ENCODE data around the gene TMEM132D.

Gene TMEM132D

DNA sequence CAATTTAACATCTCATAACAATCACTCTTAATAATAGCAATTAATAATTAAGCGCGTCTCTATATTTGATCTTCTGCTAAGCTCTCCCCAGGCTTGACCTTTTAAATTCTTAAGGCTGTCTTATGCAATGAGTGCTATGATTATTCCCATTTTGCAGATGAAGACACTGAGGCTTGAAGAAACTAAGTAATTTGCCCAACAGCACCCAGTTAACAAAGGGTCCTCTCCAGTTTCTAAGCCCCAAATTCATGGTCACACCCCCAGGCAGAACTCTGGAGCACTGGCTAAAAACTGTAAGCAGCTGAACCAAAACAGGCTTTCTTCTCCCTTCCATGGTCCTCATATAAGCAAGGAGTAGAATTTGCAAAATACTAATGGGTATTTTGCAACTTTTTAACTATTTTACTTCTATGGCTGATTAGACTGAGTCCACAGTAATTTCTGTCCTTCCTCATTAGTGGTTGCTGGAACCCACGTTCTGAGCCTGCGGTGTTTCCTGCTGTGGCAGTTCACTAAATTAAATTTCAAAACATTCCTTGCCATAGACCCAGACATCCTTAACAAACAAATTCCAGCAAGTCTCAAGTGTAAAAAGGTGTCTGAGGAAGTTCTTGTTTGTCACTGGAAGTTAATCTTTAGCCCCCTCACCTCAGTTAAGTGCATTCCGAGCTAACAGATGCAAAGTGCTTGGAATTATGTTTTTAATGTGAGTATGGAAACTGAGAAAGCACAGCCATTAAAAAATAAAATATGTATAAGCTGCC lies 76.5 kb downstream of the TMEM132D start:
- no peak for DNase-seq (ENCODE audit: low spot score in 2 of 2)
- in situ Hi-C loops (cut with MboI; ENCODE audit: low sequenced_read_pairs): no loop called here
- Histone ChIP-seq H3K4me3 (no peak overlapping the region), H3K4me1 (no peaks in the 10 kb centered on the region), H3K36me3 (replicated peaks) (no peaks in the 10 kb centered on the region), H3K27me3 (ENCODE audit: low read depth) (no peaks in the 10 kb centered on the region), H3K9me3 (no peaks in the 10 kb centered on the region)

DNA sequence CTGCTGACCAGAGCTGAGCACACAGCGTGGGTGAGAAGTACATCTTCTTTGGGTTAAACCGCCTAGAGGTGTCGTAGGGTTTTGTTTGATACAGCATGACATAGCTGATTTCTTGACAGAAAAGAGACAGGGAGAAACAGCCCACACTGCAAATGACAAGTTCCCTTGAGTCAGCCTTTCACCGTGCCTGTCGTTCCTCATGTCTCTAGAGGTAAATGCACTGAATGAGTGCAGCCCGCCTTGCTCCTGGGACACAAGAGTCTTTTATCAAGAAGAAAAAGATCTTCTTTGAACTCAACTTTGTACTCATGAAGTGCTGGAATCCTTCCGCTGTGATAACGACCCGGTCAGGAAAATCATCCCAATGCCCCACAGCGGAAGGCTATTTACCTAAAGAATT lies 77.6 kb downstream of the TMEM132D start:
- no peaks in the 10 kb centered on the region for H3K27me3 ChIP-seq (ENCODE audit: low read depth)
- in situ Hi-C loops (cut with MboI; ENCODE audit: low sequenced_read_pairs): no loop called here
- no peaks in the 10 kb centered on the region for H3K4me1 ChIP-seq
- no peaks in the 10 kb centered on the region for H3K9me3 ChIP-seq
- no peak overlapping the region for H3K4me3 ChIP-seq
- H3K36me3 ChIP-seq (replicated peaks): no peaks in the 10 kb centered on the region
- DNase-seq (ENCODE audit: low spot score in 2 of 2): no peak

DNA sequence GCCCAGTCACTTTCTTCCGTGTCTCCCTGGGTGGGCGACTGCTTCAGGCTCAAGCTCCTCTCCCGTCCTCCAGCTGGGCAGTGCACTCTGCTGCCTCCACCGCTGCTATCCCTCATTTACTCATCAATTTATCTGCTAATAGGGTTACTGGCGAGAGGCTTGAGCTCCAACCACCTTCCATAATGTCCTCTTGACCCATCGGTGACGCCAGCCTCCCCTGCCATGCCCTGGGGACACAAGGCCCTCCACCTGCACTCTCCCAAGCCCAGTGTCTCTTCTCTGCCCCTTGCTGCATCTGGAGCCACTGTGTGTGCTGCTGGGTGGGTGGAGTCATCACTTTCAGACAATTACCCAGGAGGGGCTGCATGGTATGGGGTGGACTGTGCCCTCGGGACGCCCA lies 78.5 kb downstream of the TMEM132D start:
- H3K27me3 ChIP-seq (ENCODE audit: low read depth): no peaks in the 10 kb centered on the region
- H3K4me3 ChIP-seq: no peak overlapping the region
- H3K9me3 ChIP-seq: no peaks in the 10 kb centered on the region
- no peaks in the 10 kb centered on the region for H3K4me1 ChIP-seq
- no peaks in the 10 kb centered on the region for H3K36me3 ChIP-seq (replicated peaks)
- DNase-seq (ENCODE audit: low spot score in 2 of 2): no peak
- in situ Hi-C loops (cut with MboI; ENCODE audit: low sequenced_read_pairs): no loop called here

DNA sequence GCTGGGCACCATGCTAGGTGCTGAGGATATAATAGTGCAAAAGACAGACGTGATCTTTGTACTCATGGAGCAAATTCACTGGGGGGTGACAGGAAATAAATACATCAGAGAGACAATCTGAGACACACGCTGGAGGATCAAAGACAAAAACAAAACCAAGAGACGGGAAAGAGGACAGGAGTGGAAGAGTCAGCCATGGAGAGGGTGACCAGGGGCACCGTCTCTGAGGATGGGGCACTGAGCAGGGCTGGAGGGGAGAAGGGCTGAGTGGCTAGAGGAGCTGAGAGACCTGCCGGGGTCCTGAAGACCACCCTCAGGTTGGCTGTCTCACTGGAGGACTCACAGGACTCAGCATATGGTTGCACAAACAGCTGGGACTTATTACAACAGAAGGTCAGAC lies 81.9 kb downstream of the TMEM132D start:
- H3K9me3 ChIP-seq: no peaks in the 10 kb centered on the region
- in situ Hi-C loops (cut with MboI; ENCODE audit: low sequenced_read_pairs): no loop called here
- H3K4me3 ChIP-seq: no peak overlapping the region

DNA sequence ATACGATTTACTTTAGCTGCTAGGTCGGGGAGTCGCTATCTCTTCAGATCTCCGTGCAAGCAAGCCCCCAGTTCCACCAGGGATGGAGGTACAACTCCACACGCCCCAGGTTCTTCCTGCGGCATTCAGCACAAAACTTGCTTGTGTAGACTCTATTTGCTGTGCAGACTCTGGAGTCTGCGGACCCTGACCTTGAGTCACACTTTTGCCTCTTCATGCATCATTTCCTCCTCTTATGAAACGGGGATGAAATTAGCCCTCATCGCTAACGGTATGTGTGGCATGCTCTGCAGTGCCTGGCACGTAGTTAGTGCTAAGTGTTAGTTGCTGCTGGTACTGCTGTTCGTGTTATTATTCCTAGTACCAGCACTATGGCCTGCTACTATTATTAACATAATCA lies 84.4 kb downstream of the TMEM132D start:
- Histone ChIP-seq H3K4me3 (no peak overlapping the region), H3K4me1 (no peaks in the 10 kb centered on the region), H3K9me3 (no peaks in the 10 kb centered on the region), H3K27me3 (ENCODE audit: low read depth) (no peaks in the 10 kb centered on the region), H3K36me3 (replicated peaks) (no peaks in the 10 kb centered on the region)
- no peak for DNase-seq (ENCODE audit: low spot score in 2 of 2)
- in situ Hi-C loops (cut with MboI; ENCODE audit: low sequenced_read_pairs): no loop called here

More for the DNA sequence above, 81.9 kb downstream of the TMEM132D start:
- no peak for DNase-seq (ENCODE audit: low spot score in 2 of 2)
- Histone ChIP-seq H3K4me1 (no peaks in the 10 kb centered on the region), H3K27me3 (ENCODE audit: low read depth) (no peaks in the 10 kb centered on the region), H3K36me3 (replicated peaks) (no peaks in the 10 kb centered on the region)

DNA sequence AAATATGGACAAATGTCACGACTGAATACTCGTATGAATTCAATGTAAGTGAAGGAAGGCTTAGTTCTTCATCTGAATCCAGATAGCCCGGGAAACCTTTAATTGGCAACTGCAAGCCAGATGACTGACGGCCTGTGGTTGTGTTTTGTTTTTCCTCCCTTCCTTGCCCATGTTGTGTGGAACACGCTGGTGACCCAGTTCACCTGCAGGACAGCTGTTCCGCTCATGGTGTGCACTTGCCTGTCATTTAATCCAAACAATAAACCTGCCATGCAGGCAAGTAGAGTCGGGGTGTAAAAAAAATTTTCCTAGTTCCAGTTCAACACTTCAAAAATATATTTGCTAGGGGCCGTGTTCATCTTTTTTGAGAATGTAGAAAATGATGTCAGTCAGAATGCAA lies 88.0 kb downstream of the TMEM132D start:
- no peaks in the 10 kb centered on the region for H3K27me3 ChIP-seq (ENCODE audit: low read depth)
- in situ Hi-C loops (cut with MboI; ENCODE audit: low sequenced_read_pairs): no loop called here
- DNase-seq (ENCODE audit: low spot score in 2 of 2): no peak
- no peak overlapping the region for H3K4me3 ChIP-seq
- no peaks in the 10 kb centered on the region for H3K4me1 ChIP-seq
- H3K9me3 ChIP-seq: no peaks in the 10 kb centered on the region; the same call in 1 of the 2 replicates
- no peaks in the 10 kb centered on the region for H3K36me3 ChIP-seq (replicated peaks)

DNA sequence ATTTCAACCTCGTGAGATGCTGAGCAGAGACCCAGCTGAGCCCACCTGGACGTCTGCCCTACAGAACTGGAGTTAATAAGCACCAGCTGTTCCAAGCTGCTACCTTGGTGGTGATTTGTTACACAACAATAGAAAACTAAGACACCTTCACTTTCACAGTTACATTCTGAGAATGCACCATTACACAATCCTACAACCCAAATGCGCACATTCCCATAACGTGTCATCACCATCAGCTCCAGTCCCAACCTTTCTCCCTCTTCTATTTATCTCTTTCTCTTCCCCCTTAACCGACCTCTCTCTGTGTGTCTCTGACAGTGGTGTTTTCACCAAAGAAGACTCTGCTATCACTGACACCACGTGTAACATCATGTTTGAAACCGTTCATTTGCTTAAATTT lies 91.9 kb downstream of the TMEM132D start:
- in situ Hi-C loops (cut with MboI; ENCODE audit: low sequenced_read_pairs): no loop called here
- no peak for DNase-seq (ENCODE audit: low spot score in 2 of 2)
- no peaks in the 10 kb centered on the region for H3K27me3 ChIP-seq (ENCODE audit: low read depth)
- no peaks in the 10 kb centered on the region for H3K36me3 ChIP-seq (replicated peaks)
- H3K4me3 ChIP-seq: no peak overlapping the region
- no peaks in the 10 kb centered on the region for H3K4me1 ChIP-seq
- no peaks in the 10 kb centered on the region; the same call in 1 of the 2 replicates for H3K9me3 ChIP-seq

DNA sequence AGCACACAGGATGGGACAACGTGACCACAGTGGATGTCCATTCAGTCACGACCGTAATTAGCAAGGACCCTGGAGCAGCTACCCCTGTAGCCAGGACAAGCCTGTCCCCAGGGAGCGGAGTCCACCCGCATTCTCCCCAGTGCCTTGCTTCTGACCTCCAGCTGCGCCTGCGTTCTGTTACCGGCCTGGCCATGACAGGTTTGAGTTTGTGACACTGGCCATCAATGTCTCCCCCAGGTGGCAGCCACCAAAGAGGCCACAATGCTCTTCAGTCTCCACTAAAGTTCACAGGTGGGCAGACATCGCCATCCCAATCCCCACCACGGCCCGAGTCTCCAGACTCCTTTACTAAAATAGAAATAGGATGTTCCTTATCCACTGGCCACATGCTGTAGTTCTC lies 96.7 kb downstream of the TMEM132D start:
- no peaks in the 10 kb centered on the region for H3K4me1 ChIP-seq
- no peak overlapping the region for H3K4me3 ChIP-seq
- no peaks in the 10 kb centered on the region; the same call in 1 of the 2 replicates for H3K9me3 ChIP-seq
- H3K27me3 ChIP-seq (ENCODE audit: low read depth): no peaks in the 10 kb centered on the region
- no peaks in the 10 kb centered on the region for H3K36me3 ChIP-seq (replicated peaks)
- no peak for DNase-seq (ENCODE audit: low spot score in 2 of 2)
- in situ Hi-C loops (cut with MboI; ENCODE audit: low sequenced_read_pairs): no loop called here

DNA sequence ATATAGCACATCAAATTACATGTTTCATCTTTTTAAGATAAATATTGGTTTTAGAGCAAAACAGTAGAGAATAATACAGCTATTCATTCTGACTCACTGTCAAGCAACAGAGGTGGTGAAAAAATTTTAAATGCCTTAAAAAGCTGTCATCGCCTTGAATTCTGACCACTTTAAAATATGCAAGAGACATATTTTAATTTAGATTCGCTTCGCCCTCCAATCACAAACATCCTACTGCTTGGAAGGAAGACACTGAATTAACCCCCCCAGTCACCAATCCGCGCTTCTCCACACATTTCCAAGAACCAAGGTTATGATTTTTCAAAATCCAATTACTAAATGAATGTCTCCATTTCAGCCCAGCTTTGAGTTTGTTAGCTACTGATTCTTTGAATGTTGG lies 112.4 kb downstream of the TMEM132D start:
- H3K4me1 ChIP-seq: no peaks in the 10 kb centered on the region
- in situ Hi-C loops (cut with MboI; ENCODE audit: low sequenced_read_pairs): no loop called here
- H3K9me3 ChIP-seq: no peaks in the 10 kb centered on the region
- H3K4me3 ChIP-seq: no peak overlapping the region
- no peaks in the 10 kb centered on the region for H3K27me3 ChIP-seq (ENCODE audit: low read depth)
- no peak for DNase-seq (ENCODE audit: low spot score in 2 of 2)
- H3K36me3 ChIP-seq (replicated peaks): no peaks in the 10 kb centered on the region

DNA sequence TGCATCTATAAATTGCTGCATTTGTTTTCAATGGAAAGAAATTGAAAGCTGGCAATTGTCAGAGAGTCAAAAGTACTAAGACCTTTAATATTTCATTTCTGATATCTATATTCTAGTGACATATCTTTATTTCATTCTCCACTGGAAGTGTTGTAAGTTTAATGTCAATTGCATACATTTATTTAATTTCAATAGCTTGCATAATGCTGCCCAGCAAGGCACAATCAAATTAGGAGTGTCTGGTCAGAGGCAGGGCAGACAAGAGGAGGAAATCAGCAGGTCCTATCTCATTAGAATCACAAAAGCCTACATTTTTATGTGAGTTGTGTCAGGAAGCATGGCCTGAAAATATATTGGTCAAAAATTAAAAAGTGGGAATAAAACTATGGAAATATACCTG lies 112.9 kb downstream of the TMEM132D start:
- Histone ChIP-seq H3K36me3 (replicated peaks) (no peaks in the 10 kb centered on the region), H3K4me1 (no peaks in the 10 kb centered on the region), H3K27me3 (ENCODE audit: low read depth) (no peaks in the 10 kb centered on the region), H3K4me3 (no peak overlapping the region), H3K9me3 (no peaks in the 10 kb centered on the region)
- no peak for DNase-seq (ENCODE audit: low spot score in 2 of 2)
- in situ Hi-C loops (cut with MboI; ENCODE audit: low sequenced_read_pairs): no loop called here

DNA sequence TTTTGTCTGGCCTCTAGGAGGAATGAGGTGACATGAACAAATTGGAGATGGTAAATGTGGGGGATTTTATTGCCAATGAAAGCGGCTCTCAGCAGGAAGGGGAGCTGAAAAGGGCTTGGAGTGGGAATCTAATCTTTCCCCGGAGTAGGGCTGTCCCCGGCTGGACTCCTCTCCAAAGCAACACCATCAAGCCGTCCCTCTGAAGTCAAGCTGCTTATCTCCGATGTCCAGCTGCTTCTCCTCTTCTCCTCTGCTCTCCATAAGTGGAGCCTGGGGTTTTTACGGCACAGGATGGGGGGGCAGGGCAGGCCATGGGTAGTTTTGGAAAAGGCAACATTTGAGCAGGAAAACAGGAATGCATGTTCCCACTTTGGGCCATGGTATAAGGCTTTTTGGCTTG lies 113.5 kb downstream of the TMEM132D start:
- no peaks in the 10 kb centered on the region for H3K4me1 ChIP-seq
- no peak for DNase-seq (ENCODE audit: low spot score in 2 of 2)
- H3K4me3 ChIP-seq: no peak overlapping the region
- in situ Hi-C loops (cut with MboI; ENCODE audit: low sequenced_read_pairs): no loop called here
- no peaks in the 10 kb centered on the region for H3K36me3 ChIP-seq (replicated peaks)
- H3K9me3 ChIP-seq: no peaks in the 10 kb centered on the region
- H3K27me3 ChIP-seq (ENCODE audit: low read depth): no peaks in the 10 kb centered on the region

DNA sequence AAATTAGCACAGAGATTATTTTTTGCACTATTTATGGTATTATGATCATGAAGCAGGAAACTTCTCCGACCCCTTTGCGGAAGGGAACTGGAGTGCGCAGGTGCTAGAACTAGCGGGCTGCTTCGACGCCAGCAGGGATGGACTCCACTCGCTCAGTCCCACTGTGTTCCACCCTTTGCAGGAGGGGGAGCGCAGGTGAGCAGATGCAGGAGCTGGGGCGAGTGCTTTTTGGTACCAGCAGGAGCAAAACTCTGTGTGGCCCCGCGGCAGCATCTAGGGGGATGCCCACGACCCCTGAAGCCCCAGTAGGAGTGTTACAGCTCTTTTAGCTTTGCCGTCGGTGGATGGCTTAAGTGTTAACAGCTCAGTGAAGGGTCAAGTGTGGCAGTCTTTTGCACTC lies 113.9 kb downstream of the TMEM132D start:
- DNase-seq (ENCODE audit: low spot score in 2 of 2): no peak
- Histone ChIP-seq H3K4me3 (no peak overlapping the region), H3K36me3 (replicated peaks) (no peaks in the 10 kb centered on the region), H3K27me3 (ENCODE audit: low read depth) (no peaks in the 10 kb centered on the region), H3K4me1 (no peaks in the 10 kb centered on the region), H3K9me3 (no peaks in the 10 kb centered on the region)
- in situ Hi-C loops (cut with MboI; ENCODE audit: low sequenced_read_pairs): no loop called here

DNA sequence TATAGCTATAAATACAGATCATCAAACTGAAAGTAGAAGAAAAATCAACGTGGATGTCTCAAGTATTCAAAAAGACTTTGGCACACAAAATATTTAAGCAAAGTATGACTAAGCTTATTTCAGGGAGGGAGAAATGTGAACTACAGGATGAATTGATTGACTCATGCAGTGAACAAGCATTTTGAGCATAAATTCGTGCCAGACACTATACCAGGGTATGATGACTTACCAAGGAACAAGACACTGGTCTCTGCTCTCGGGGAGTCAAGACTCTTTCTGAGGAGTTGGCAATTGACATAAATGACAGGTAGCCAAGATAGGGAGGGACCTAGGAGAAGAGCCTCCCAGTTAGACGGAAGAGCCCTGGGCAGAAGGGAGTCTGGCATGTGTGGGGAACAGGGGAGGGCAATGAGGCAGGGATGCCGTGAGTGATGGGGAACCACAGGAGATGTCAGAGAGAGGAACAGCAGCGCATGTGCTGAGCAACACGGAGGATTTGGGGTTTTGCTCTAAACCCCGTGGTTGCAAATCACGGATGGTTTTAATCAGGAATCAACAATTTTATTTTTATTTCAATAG lies 115.2 kb downstream of the TMEM132D start:
- Histone ChIP-seq H3K36me3 (replicated peaks) (no peaks in the 10 kb centered on the region), H3K27me3 (ENCODE audit: low read depth) (no peaks in the 10 kb centered on the region), H3K4me3 (no peak overlapping the region), H3K9me3 (no peaks in the 10 kb centered on the region), H3K4me1 (no peaks in the 10 kb centered on the region)
- in situ Hi-C loops (cut with MboI; ENCODE audit: low sequenced_read_pairs): no loop called here
- DNase-seq (ENCODE audit: low spot score in 2 of 2): no peak

DNA sequence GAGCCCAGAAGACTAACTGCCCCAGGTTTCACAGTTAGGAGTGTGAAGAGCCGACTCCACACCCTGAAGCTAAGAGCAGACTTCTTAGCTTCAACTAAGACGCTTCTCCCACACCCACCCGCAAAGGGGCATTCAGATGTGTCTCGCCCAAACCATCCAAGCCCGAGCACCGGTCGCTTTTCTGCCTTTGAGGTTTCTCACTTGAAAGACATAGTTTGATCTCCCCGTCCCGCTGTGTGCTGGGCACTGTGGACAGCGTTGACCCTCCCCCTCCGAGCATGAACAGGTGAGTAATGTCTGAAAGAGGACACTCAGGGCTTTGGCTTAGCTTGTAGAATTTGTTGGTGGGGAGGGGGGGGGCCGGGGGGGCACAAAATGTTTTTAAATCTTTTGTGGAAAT lies 123.8 kb downstream of the TMEM132D start:
- Histone ChIP-seq H3K36me3 (replicated peaks) (no peaks in the 10 kb centered on the region), H3K4me1 (no peaks in the 10 kb centered on the region), H3K4me3 (no peak overlapping the region), H3K9me3 (no peaks in the 10 kb centered on the region), H3K27me3 (ENCODE audit: low read depth) (no peaks in the 10 kb centered on the region)
- DNase-seq (ENCODE audit: low spot score in 2 of 2): no peak
- in situ Hi-C loops (cut with MboI; ENCODE audit: low sequenced_read_pairs): no loop called here

DNA sequence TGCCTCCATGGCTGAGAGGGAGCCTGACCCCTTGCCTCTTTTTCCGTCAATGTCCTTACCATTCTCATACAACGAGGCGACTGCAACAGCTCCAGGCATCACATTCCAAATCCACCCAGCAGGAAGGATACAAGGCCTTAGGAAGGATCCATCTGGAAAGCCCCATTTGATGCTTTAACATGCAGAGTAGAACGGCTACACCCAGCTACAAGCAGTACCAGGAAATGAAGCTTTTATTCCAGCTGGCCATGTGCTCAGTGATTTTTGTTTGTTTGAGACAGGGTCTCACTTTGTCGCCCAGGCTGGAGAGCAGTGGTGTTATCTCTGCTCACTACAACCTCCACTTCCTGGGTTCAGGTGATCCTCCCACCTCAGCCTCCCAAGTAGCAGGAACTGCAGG lies 124.8 kb downstream of the TMEM132D start:
- Histone ChIP-seq H3K4me1 (no peaks in the 10 kb centered on the region), H3K36me3 (replicated peaks) (no peaks in the 10 kb centered on the region), H3K4me3 (no peak overlapping the region), H3K9me3 (no peaks in the 10 kb centered on the region), H3K27me3 (ENCODE audit: low read depth) (no peaks in the 10 kb centered on the region)
- DNase-seq (ENCODE audit: low spot score in 2 of 2): no peak
- in situ Hi-C loops (cut with MboI; ENCODE audit: low sequenced_read_pairs): no loop called here

All from HAP-1 (cell line).